DOHH2 (cell line): Measurements from ENCODE around the gene RNF130.

ENCODE experiments used
- H3F3A ChIP-seq: fragments of 200-600 bp; sonication (generic), shearing (Covaris generic); 2 replicates; pipeline ENCODE4 v1.6.0; 2016; ENCODE audit warnings: antibody characterized with exemption, mild to moderate bottlenecking; ENCODE audit not compliant: control insufficient read depth, insufficient read depth
- H3K27ac ChIP-seq: fragments of 200-600 bp; sonication (generic); 2 replicates; pipeline ENCODE4 v1.5.1; 2014; ENCODE audit warnings: low read depth, mild to moderate bottlenecking, low read length, moderate library complexity
- H3K27me3 ChIP-seq: fragments of 200-600 bp; sonication (generic); 2 replicates; pipeline ENCODE4 v1.6.1; 2014; ENCODE audit warnings: mild to moderate bottlenecking, low read length, mixed read lengths; ENCODE audit not compliant: control insufficient read depth
- H3K36me3 ChIP-seq: fragments of 200-600 bp; sonication (generic); 2 replicates; pipeline ENCODE4 v1.6.1; 2014; ENCODE audit warnings: mild to moderate bottlenecking, low read length, moderate library complexity, mixed read lengths; ENCODE audit not compliant: control insufficient read depth
- H3K4me1 ChIP-seq: fragments of 200-600 bp; sonication (generic); 2 replicates; pipeline ENCODE4 v1.6.1; 2014; ENCODE audit warnings: mild to moderate bottlenecking, low read length, mixed read lengths; ENCODE audit not compliant: control insufficient read depth
- H3K4me2 ChIP-seq: fragments of 200-600 bp; sonication (generic); 2 replicates; pipeline ENCODE4 v1.6.0; 2014; ENCODE audit warnings: mild to moderate bottlenecking, low read length, moderate library complexity
- H3K4me3 ChIP-seq: fragments of 200-600 bp; sonication (generic); 2 replicates; pipeline ENCODE4 v1.5.1; 2014; ENCODE audit warnings: mild to moderate bottlenecking, low read length, mixed read lengths
- H3K79me2 ChIP-seq: fragments of 200-600 bp; sonication (generic); 2 replicates; pipeline ENCODE4 v1.6.1; 2014; ENCODE audit warnings: mild to moderate bottlenecking, low read length, mixed read lengths; ENCODE audit not compliant: control insufficient read depth
- H3K9me2 ChIP-seq: fragments of 200-600 bp; sonication (generic); replicated peaks from 2 replicates; pipeline ENCODE4 v1.6.1; 2014; ENCODE audit warnings: mild to moderate bottlenecking, low read length, mixed read lengths; ENCODE audit not compliant: control insufficient read depth
- H3K9me3 ChIP-seq: fragments of 200-600 bp; sonication (generic); 2 replicates; pipeline ENCODE4 v1.6.1; 2014; ENCODE audit warnings: antibody characterized with exemption, low read length, mixed read lengths; ENCODE audit not compliant: control insufficient read depth, insufficient read depth
- H4K20me1 ChIP-seq: fragments of 200-600 bp; sonication (generic); 2 replicates; pipeline ENCODE4 v1.6.0; 2014; ENCODE audit warnings: low read depth, mild to moderate bottlenecking, antibody characterized with exemption, low read length, moderate library complexity; ENCODE audit not compliant: control insufficient read depth, insufficient read depth
- EZH2phosphoT487 ChIP-seq: fragments of 200-600 bp; sonication (generic); IDR thresholded peaks from 2 replicates; pipeline ENCODE4 v1.6.1; 2017; ENCODE audit warnings: borderline replicate concordance, mild to moderate bottlenecking, antibody characterized with exemption, low read length, moderate library complexity, mixed read lengths
- TF ChIP-seq, protein P1 (sequence below): fragments of 200-600 bp; sonication (generic); IDR thresholded peaks from one replicate; pipeline ENCODE4 v1.5.1; 2014; ENCODE audit warnings: antibody characterized with exemption, mild to moderate bottlenecking, low read depth, low read length; ENCODE audit not compliant: poor library complexity, severe bottlenecking

The RNF130 gene

DNA sequence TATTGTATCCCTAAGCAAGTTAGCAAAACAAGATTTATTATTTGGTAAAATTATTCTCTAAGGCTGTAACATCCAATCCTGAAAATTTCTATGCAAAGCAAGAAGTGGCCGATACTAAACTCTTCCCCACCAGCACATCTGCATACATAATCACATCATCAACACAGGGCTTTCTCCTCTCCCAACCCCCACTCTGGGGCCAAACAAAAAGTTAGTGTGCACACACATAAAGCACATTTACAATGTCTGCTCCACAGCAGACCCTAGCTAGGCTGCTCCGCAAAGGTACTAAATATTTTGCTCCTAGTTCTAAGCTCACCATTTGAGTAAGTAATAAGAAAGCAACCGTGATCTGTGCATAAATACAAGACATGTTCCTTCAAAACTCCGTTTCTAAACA lies 3.6 kb downstream of the RNF130 start:
- Histone ChIP-seq H3K9me3 (no peaks in the 10 kb centered on the region), H3K4me1 (no peaks in the 10 kb centered on the region), H3K4me3 (no peak overlapping the region), H3K9me2 (no peaks in the 10 kb centered on the region), H3F3A (no peaks in the 10 kb centered on the region), H3K79me2 (no peaks in the 10 kb centered on the region), H3K36me3 (no peaks in the 10 kb centered on the region), H3K27ac (no peak overlapping the region), H4K20me1 (no peaks in the 10 kb centered on the region), H3K27me3 (peaks cover 21% of the 10 kb centered on the region), H3K4me2 (no peak overlapping the region)
- TF ChIP-seq, protein P1, sequence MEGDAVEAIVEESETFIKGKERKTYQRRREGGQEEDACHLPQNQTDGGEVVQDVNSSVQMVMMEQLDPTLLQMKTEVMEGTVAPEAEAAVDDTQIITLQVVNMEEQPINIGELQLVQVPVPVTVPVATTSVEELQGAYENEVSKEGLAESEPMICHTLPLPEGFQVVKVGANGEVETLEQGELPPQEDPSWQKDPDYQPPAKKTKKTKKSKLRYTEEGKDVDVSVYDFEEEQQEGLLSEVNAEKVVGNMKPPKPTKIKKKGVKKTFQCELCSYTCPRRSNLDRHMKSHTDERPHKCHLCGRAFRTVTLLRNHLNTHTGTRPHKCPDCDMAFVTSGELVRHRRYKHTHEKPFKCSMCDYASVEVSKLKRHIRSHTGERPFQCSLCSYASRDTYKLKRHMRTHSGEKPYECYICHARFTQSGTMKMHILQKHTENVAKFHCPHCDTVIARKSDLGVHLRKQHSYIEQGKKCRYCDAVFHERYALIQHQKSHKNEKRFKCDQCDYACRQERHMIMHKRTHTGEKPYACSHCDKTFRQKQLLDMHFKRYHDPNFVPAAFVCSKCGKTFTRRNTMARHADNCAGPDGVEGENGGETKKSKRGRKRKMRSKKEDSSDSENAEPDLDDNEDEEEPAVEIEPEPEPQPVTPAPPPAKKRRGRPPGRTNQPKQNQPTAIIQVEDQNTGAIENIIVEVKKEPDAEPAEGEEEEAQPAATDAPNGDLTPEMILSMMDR: no peak
- no peak for TF ChIP-seq EZH2phosphoT487

DNA sequence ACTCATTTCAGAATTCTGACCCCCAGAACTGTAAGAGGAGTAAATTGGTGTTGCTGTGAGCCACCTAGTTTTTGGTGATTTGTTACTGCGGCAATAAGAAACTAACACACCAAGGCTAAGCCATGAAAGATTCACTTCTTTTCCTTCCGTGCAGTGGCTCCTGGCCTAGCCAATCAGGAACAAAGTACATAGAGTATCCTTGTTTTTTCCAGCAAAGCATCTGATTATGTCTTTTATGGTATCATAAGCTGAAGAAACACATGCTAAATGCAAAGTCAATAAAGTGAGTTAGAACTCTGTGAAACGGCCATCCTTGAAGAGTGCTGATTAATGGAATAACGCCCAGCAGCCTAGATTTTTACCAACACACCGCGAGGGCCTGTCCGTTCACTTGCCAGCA lies 11.4 kb downstream of the RNF130 start:
- H3K4me1 ChIP-seq: no peaks in the 10 kb centered on the region
- H4K20me1 ChIP-seq: no peaks in the 10 kb centered on the region
- no peak overlapping the region for H3K27ac ChIP-seq
- H3K9me3 ChIP-seq: no peaks in the 10 kb centered on the region
- H3K9me2 ChIP-seq: no peaks in the 10 kb centered on the region
- TF ChIP-seq EZH2phosphoT487: no peak
- TF ChIP-seq, protein P1: no peak
- no peaks in the 10 kb centered on the region for H3F3A ChIP-seq
- no peak overlapping the region for H3K4me3 ChIP-seq
- no peak overlapping the region for H3K4me2 ChIP-seq
- H3K36me3 ChIP-seq: no peaks in the 10 kb centered on the region
- no peaks in the 10 kb centered on the region for H3K79me2 ChIP-seq
- H3K27me3 ChIP-seq: peaks cover 6% of the 10 kb centered on the region

DNA sequence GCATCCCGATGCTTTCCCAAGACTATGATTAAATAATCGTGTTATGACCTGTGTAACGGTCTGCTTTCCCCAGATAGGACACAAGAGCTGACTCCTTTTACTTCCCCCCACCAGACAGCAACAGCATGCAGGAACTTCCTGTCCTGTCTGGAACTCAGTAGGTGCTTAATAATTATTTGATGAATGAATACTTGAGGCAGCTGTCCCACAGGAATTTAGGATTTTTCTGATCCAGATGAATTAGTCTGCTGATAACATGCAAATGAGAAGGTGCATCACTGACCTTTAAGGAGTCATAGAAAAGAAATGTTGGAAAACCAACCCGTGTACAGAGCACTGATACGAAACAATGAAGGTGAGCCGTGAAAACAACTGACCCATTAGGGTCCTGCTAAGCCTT lies 12.2 kb downstream of the RNF130 start:
- Histone ChIP-seq H3K79me2 (no peaks in the 10 kb centered on the region), H3K27ac (no peak overlapping the region), H3K4me3 (no peak overlapping the region), H3K4me1 (no peaks in the 10 kb centered on the region), H3K9me3 (no peaks in the 10 kb centered on the region), H4K20me1 (no peaks in the 10 kb centered on the region), H3K9me2 (no peaks in the 10 kb centered on the region), H3F3A (no peaks in the 10 kb centered on the region), H3K36me3 (no peaks in the 10 kb centered on the region), H3K4me2 (no peak overlapping the region), H3K27me3 (peaks cover 3% of the 10 kb centered on the region; the same call in 1 of the 2 replicates)
- TF ChIP-seq, protein P1: no peak
- no peak for TF ChIP-seq EZH2phosphoT487

DNA sequence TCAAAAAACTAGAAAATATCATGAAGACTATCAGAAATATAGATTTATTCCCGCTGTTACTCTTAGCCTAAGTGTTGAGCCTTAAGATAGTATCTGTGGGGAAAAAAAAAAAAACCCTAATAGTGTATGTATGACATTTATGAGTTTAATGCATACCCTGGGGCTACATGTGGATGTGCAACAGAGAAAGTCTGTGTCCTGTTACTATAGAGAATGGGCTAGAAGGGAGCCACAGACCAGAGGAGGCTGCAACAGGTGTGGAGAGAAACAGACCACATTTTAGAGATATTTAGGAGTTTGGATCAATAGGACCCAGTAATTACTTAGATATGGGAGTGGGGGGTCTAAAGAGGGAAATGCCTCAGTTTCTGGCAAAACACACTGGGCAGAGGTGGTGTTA lies 15.4 kb downstream of the RNF130 start:
- H3K4me2 ChIP-seq: no peak overlapping the region
- no peaks in the 10 kb centered on the region for H4K20me1 ChIP-seq
- no peaks in the 10 kb centered on the region for H3K4me1 ChIP-seq
- H3K4me3 ChIP-seq: no peak overlapping the region
- H3K27me3 ChIP-seq: peaks cover 9% of the 10 kb centered on the region
- no peaks in the 10 kb centered on the region for H3K9me2 ChIP-seq
- TF ChIP-seq, protein P1: no peak
- no peak for TF ChIP-seq EZH2phosphoT487
- H3F3A ChIP-seq: no peaks in the 10 kb centered on the region
- H3K27ac ChIP-seq: no peak overlapping the region
- no peaks in the 10 kb centered on the region for H3K79me2 ChIP-seq
- no peaks in the 10 kb centered on the region for H3K36me3 ChIP-seq
- no peaks in the 10 kb centered on the region for H3K9me3 ChIP-seq
